Effector CD8-positive, alpha-beta T cell (primary cell): ENCODE results near the gene SLC35E3.
"Not testable (repeated sequence)": the region's sequence is repeated elsewhere in the genome, so short reads cannot be mapped to it uniquely, and the experiment has no call there.

Source experiments
- DNase-seq: peaks from one replicate; lab custom pipeline; 2025; lab: John Stamatoyannopoulos, UW

Gene SLC35E3

DNA sequence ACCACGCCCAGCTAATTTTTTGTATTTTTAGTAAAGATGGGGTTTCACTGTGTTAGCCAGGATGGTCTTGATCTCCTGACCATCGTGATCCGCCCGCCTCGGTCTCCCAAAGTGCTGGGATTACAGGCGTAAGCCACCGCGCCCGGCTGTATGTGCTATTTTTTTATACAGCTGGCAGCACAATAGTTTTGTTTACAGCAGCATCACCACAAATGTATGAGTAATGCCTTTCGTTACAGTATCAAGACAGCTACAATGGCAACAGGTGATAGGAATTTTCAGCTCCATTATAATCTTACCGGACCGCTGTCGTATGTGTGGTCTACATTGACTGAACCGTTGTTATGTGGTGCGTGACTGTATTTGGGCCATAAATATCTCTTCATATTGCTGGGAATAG is 50.4 kb downstream of the SLC35E3 start:
- DNase-seq, result no peak

DNA sequence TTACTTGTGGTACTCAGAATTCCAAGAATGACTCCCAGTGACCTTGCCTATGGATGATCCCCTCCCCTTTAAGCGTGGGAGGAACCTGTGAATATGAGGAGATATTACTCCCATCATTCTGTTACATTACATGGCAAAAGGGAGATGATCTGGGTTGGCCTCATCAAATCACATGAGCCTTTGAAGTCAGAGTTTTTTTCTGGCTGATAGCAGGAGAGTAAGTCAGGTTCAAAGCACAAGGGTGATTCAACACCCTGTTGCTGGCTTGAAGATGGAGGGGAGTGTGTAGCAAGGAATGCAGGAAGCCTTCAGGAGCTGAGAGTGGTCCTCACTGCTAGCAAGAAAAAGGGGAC is 52.9 kb downstream of the SLC35E3 start:
- no peak for DNase-seq

DNA sequence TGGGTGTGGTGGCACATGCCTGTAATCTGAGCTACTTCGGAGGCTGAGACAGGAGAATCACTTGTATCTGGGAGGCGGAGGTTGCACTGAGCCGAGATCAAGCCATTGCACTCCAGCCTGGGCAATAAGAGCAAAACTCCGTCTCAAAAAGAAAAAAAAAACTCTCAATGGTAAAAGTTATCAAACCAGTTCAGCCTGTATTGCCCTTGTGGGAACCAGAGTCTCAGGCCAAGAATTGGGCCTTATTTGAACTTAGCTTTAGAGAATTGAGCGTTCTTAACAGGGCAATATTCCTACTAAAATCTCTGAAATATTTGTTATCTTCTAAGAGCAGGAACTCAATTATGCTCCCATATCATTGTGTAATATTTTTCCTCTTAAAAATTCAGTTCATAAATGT is 54.3 kb downstream of the SLC35E3 start:
- DNase-seq, result no peak

- DNase-seq, result not testable (repeated sequence)
These were observed 55.1 kb downstream of the SLC35E3 start for GRCh38 chr12:68801124-68801523.

DNA sequence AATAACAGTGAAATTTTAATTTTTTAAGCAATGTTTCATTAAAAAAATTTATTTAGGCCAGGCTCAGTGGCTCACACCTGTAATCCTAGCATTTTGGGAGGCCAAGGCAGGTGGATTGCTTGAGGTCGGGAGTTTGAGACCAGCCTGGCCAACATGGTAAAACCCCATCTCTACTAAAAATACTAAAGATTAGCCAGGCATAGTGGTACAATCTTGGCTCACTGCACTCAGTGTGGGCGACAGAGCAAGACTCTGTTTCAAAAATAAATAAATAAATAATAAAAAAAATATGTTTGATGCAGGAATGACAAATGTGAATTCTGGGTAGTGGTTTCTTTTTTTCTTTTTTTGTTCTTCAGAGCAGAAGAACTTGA is 56.4 kb downstream of the SLC35E3 start:
- not testable (repeated sequence) for DNase-seq

DNA sequence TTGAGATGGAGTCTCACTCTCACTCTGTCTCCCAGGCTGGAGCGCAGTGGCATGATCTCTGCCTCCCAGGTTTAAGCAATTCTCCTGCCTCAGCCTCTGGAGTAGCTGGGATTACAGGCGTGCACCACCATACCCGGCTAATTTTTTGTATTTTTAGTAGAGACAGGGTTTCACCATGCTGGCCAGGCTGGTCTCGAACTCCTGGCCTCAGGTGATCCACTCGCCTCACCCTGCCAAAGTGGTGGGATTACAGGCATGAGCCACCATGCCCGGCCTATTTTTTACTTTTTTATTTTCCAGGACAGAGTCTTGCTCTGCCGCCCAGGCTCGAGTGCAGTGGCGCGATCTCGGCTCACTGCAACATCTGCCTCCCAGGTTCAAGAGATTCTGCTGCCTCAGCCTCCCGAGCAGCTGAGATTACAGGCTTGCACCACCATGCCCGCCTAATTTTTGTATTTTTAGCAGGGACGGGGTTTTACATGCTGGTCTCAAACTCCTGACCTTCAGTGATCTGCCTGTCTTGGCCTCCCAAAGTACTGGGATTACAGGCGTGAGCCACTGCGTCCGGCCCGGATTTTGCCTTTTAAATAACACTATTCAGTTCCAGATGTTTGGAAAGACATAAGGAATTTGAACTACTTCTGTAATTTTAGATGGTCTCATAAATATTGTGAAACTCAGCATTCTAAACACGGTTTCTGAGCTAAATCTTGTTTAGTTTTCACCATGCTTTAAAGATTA is 57.1 kb downstream of the SLC35E3 start:
- not testable (repeated sequence) for DNase-seq

DNA sequence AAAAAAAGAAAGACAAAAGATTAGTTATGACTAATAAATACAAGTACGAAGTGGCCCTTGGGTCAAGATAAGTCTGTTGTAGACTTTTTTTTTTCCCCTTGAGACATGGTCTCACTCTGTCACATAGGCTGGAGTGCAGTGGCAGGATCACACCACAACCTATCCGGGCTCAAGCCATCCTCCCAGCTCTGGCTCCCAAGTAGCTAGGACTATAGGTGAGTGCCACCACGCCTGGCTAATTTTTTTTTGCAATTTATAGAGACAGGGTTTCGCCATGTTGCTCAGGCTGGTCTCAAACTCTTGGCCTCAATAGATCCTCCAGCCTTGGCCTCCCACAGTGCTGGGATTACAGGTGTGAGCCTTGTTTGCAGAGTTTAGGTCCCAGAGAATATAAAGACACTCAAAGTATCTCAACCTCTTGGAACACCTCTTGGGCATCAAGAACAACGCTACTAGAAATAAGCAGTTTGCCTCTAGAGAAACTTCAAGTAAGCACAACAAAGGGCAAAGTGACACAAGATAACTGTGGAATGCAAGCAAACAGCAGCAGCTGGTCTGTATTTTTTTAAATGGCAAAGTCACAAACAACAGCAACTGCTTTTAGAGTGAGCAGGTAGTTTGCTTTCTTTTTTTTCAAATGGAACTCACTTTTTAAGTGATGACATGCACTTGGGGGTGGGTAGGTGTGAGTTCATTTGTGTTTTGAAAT is 58.1 kb downstream of the SLC35E3 start:
- no peak for DNase-seq

DNA sequence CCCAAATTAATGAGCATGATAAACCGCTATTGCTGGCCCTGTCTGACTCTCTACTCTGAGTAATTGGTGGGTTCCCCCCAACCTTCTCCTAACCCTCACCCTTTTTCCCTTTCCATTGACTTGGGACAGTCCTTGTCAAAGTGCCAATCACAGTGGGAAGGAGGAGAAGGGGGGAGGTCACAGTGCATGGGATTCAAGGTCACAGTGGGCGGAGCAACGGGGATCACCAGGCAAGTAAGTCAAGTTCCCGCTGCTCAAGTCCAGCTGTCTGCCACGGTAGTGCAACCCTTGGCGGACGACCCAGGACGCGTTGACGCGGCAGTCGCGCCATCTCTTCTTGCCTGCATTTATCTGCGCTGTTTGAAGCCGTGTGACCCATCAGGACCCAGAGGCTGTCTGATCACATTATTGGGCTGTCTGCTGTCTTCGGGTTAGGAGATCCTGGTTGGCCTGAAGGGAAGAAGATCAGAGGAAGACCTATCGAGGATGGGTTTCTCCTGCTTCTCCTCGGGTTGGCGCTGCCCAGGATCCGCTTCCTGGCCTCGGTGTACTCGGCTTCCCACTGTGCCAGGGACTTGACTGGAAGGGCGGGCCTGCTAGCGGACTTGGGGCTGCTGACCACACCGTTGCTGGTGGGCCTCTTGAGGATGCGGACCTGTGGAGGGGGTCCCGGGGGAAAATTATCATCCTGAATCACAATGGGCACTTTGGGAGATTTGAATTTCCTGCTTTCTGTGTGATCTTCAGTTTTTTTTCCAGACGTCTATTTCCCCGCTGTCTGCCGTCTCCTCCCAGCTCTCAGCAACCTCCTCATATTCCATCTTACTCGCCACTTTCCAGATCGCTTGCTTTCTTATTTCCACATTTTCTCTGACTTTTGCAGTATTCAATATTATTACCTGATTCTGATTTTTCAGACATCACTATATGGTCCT is 58.9 kb downstream of the SLC35E3 start:
- DNase-seq, result no peak

GRCh38 chr12:68805592-68806120 is 59.7 kb downstream of the SLC35E3 start:
- DNase-seq, result no peak

DNA sequence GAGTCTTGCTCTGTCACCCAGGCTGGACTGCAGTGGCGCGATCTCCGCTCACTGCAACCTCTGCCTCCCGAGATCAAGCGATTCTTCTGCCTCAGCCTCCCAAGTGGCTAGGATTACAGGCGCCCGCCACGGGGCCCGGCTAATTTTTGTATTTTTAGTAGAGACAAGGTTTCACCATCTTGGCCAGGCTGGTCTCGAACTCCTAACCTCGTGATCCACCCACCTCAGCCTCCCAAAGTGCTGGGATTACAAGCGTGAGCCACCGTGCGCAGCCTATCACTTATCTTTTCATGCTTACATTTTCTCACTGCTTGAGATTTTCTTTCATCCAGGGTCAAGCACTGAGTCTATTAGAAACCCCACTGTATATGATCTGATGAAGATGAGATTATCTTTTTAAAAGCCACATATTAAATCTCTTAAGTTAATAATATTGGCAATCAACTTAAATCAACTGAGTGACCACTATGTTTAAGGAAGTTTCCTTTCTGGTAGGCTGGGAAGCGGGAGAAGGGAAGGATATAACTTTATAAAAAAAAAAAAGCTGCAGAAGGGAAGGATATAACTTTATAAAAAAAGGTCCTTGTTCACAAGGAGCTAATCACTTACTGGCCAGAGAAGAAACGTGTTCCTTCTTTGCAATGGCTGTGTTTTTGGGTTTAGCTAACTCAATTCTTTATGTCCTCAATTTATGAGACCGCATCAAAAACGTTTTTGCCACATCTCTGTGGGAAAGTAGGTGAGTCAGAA is 60.7 kb downstream of the SLC35E3 start:
- DNase-seq, result no peak

GRCh38 chr12:68807274-68807575 is 61.2 kb downstream of the SLC35E3 start:
- DNase-seq, result not testable (repeated sequence)

- DNase-seq, result peak; percentile 97
These were observed 61.8 kb downstream of the SLC35E3 start, which contains the start of gene MDM2 for GRCh38 chr12:68807576-68808387. TSS of gene MDM2 (plus strand) at chr12:68808177. CDS start at chr12:68808478, 301 bp downstream.

DNA sequence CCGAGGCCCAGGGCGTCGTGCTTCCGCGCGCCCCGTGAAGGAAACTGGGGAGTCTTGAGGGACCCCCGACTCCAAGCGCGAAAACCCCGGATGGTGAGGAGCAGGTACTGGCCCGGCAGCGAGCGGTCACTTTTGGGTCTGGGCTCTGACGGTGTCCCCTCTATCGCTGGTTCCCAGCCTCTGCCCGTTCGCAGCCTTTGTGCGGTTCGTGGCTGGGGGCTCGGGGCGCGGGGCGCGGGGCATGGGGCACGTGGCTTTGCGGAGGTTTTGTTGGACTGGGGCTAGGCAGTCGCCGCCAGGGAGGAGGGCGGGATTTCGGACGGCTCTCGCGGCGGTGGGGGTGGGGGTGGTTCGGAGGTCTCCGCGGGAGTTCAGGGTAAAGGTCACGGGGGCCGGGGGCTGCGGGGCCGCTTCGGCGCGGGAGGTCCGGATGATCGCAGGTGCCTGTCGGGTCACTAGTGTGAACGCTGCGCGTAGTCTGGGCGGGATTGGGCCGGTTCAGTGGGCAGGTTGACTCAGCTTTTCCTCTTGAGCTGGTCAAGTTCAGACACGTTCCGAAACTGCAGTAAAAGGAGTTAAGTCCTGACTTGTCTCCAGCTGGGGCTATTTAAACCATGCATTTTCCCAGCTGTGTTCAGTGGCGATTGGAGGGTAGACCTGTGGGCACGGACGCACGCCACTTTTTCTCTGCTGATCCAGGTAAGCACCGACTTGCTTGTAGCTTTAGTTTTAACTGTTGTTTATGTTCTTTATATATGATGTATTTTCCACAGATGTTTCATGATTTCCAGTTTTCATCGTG is 62.6 kb downstream of the SLC35E3 start:
- DNase-seq, result peak; percentile 36

GRCh38 chr12:68809190-68810026 is 63.4 kb downstream of the SLC35E3 start:
- DNase-seq, result no peak

GRCh38 chr12:68810027-68810389 is 64.0 kb downstream of the SLC35E3 start:
- not testable (repeated sequence) for DNase-seq

DNA sequence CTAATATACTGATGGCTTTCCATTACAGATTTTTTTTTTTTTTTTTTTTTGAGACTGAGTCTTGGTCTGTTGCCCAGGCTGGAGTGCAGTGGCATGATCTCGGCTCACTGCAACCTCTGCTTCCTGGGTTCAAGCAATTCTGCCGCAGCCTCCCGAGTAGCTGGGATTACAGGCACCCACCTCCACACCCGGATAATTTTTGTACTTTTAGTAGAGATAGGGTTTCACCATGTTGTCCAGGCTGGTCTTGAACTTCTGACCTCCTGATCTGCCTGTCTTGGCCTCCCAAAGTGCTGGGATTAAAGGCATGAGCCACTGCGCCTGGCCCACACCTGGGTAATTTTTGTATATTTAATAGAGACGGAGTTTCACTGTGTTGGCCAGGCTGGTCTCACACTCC is 65.6 kb downstream of the SLC35E3 start:
- DNase-seq, result not testable (repeated sequence)

DNA sequence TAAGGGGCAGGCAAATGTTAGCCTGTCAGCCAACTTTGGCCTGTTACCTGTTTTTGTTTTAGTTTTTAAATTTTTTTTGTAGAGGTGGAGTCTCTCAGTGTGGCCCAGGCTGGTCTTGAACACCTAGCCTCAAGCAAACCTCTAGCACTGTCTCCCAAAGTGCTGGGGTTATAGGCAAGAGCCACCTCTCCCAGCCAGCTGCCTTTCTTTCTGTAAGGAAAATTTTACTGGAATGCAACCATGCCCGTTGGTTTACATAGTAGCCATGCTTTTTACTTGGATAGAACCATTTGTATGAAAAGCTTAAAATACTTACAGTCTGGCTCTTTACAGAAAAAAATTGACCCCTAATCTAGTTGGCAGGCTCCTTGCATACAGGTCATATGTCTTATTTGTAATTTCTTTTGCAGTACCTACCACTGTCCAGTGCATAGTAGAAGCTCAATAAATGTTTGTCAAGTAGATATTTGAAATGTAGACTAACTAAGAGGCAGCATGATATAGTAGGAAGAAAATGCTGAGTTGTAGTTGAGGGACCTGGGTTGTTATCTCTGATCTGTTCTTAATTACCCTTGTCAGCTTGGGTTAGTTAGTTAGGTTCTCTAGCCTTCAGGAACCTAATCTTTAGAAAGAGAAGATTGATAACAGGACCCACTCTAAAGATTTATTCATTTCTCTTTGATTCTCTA is 66.7 kb downstream of the SLC35E3 start:
- DNase-seq, result no peak

GRCh38 chr12:68813242-68813593 is 67.2 kb downstream of the SLC35E3 start:
- DNase-seq, result no peak
